Keratinocyte (primary cell): ENCODE measurements around the gene C4orf54.

Source experiments
- EZH2 ChIP-seq: IDR thresholded peaks from one replicate; pipeline ENCODE4 v1.6.1; 2012; ENCODE audit warnings: inconsistent platforms, mild to moderate bottlenecking, low read length, moderate library complexity
- TF ChIP-seq, protein P1 (sequence below), 3 experiments: IDR thresholded peaks in 1 of 3; conservative IDR thresholded peaks in 1 of 3; optimal IDR thresholded peaks in 1 of 3; 2 replicates in 2 of 3; 3 replicates in 1 of 3; pipeline versions ENCODE3 to v1.5.1; 2011; ENCODE audit warnings: low read length in 3 of 3, mild to moderate bottlenecking in 3 of 3, moderate library complexity in 2 of 3, control low read depth in 1 of 3, inconsistent platforms in 1 of 3; ENCODE audit not compliant: insufficient read depth in 2 of 3; ENCODE audit errors: extremely low read depth in 1 of 3

DNA sequence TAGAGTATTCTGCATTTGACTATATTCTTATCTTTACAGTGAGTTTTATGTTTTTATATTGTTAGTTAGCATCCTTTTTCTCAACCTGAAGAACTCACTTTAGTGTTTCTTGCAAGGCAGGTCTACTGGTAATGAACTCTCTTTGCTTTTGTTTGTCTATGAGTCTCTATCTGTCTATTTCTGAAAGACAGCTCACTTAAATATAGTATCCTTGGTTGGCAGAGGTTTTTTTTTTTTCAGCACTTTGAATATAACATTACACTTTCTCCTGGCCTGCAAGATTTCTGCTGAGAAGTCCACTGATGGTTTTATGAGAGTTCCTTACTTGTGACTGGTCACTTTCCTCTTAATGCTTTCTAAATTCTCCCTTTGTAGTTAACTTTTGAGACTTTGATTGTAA lies 32.8 kb upstream of the C4orf54 start:
- TF ChIP-seq, protein P1, sequence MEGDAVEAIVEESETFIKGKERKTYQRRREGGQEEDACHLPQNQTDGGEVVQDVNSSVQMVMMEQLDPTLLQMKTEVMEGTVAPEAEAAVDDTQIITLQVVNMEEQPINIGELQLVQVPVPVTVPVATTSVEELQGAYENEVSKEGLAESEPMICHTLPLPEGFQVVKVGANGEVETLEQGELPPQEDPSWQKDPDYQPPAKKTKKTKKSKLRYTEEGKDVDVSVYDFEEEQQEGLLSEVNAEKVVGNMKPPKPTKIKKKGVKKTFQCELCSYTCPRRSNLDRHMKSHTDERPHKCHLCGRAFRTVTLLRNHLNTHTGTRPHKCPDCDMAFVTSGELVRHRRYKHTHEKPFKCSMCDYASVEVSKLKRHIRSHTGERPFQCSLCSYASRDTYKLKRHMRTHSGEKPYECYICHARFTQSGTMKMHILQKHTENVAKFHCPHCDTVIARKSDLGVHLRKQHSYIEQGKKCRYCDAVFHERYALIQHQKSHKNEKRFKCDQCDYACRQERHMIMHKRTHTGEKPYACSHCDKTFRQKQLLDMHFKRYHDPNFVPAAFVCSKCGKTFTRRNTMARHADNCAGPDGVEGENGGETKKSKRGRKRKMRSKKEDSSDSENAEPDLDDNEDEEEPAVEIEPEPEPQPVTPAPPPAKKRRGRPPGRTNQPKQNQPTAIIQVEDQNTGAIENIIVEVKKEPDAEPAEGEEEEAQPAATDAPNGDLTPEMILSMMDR (optimal IDR thresholded peaks at IDR 0.05 in 1 of 3, IDR thresholded peaks at IDR 0.05 in 1 of 3, conservative IDR thresholded peaks at IDR 0.05 in 1 of 3; ENCODE audit: extremely low read depth in 1 of 3, insufficient read depth in 2 of 3, low read length in 3 of 3) = no peak
- no peak for TF ChIP-seq EZH2
